Measurements from ENCODE around the gene TOR1AIP2.
"Not testable (repeated sequence)": the region's sequence is repeated elsewhere in the genome, so short reads cannot be mapped to it uniquely, and the experiment has no call there.

TOR1AIP2 gene

DNA sequence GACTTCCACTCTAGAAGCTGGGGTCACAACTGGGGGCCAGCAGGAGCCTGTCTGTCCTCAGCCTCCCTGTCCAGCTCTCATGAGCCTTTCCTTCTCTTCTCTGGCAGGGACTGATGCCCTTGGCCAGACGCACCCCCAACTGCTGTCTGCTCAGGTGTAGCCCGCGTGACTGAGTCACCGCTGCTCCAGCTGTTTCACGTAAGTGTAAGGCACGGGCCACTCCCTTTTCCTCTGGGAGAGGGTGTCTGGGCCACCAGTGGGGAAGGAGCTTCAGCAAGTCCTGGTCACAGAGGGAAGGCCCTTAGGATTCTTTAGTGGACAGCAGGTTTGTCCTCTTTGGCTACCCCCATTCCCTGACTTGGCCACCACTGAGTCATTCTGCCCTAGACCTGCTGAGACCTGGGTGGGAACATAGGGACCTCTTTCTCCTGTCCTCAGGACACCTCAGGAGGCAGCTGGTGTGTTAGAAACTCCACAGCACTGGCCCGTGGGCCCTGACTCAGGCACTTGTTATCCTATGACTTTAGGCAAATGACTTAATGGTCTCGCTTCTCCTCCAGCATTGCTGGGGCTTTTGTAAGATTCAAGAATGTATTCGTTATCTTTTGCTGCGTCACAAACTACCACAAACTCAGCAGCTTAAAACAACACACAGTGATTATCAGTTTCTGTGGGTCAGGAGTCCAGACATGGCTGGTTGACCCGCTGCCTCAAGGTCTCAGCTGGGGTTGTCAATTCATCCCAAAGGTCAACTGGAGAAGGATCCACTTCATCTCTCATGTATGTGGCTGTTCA, 69.7 kb downstream of the TOR1AIP2 start:
- no peak for DNase-seq (ENCODE audit: low spot score)

DNA sequence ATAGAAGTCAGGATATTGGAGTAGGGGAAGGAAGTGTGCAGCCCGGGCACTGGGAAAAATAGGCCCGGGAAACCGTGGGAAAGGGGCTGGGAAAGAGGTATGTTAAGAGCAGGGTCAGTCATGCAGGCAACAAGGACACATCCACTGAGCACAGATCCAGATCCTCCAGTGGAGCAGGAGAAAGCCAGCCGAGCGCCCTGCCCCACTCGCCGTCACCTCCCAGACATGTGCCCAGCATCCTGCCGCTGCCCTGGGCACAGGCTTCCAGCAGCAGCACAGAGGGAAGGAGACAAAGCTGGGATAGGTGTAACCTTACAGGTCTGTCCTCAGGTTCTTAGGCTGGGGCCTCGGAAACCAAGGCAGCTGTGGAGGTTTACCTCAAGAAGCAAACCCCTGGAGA, 70.3 kb downstream of the TOR1AIP2 start:
- no peak for DNase-seq (ENCODE audit: low spot score)

- no peak for DNase-seq (ENCODE audit: low spot score)
Measured at GRCh38 chr1:179806333-179806732, 71.3 kb downstream of the TOR1AIP2 start.

GRCh38 chr1:179805291-179806195, 72.1 kb downstream of the TOR1AIP2 start:
- no peak for DNase-seq (ENCODE audit: low spot score)

GRCh38 chr1:179804417-179804816, 73.2 kb downstream of the TOR1AIP2 start:
- not testable (repeated sequence) for DNase-seq (ENCODE audit: low spot score)

- no peak for DNase-seq (ENCODE audit: low spot score)
Measured at GRCh38 chr1:179803918-179804317, 73.7 kb downstream of the TOR1AIP2 start.

- DNase-seq (ENCODE audit: low spot score), result no peak
Measured at GRCh38 chr1:179803104-179803503, 74.5 kb downstream of the TOR1AIP2 start.

DNA sequence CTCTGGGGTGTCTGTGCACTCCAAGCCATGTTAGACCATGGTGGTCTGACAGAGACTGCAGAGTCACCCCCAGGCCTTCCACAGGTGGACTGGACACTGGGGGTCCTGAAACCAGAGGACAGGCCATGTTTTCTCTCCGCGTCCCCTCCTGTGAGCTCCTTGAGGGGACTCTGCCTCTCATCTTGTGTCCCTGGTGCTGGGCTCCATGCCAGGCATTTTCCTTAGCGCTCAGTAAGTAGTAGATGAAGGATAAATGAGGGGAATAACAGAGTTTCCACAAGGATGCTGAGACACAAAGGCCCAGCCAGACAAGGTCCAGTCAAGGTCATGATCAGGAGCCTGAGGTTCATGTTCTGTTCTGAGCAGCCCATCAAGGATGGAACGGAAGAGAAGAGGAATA, 77.1 kb downstream of the TOR1AIP2 start:
- DNase-seq (ENCODE audit: low spot score), result no peak

GRCh38 chr1:179798864-179799516, 78.6 kb downstream of the TOR1AIP2 start:
- no peak for DNase-seq (ENCODE audit: low spot score)

DNA sequence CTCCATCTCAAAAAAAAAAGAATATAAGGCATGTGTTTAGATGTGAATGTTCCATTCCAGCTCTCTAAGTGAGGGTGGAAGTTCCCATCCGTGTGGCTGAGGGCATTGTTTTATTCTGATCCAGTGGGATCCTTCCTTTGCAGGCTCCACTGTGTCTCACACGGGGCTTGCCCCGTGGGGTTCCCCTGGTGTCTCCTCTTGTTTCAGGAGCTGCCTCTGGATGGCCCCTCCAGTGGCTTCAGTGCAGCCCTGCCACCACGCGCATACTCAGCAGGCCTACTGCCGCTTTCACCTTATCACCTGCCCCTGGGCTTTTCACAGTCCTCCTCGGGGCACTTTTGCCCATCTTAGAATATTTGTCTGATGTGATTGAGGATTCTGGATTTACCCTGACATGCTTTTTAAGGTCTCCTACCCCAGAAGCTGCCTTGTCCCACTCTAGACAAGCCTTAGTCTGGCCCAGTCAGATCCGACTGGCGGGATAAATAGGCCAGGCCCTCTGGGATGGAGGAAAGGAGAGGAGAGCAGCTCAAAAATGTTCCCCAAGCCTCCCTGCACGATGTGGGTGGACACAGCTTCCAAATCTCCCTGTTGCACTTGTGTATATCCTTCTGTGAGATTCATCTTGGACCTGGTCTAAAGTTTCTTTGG, 79.3 kb downstream of the TOR1AIP2 start:
- no peak for DNase-seq (ENCODE audit: low spot score)

DNA sequence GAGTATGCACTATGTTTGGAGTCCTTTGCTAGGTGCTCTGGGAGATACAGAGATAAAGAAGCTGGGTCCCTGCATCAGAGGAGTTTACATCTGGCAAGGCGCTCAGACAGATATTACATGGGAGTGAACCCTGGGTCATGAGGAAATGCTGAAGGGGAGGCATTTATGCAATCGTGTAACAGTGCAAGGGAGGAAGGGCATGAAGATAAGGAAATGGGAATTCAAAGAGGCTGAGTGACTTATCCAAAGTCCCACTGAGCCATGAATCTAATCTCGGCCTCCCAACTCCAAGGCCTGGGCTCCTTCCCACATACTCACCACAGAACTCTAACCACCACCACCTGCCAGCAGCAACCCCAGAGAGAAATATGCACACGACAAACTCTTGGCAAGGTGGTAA, 82.9 kb downstream of the TOR1AIP2 start:
- DNase-seq (ENCODE audit: low spot score), result no peak

- no peak for DNase-seq (ENCODE audit: low spot score)
Measured at GRCh38 chr1:179794146-179794545, 83.5 kb downstream of the TOR1AIP2 start.

DNA sequence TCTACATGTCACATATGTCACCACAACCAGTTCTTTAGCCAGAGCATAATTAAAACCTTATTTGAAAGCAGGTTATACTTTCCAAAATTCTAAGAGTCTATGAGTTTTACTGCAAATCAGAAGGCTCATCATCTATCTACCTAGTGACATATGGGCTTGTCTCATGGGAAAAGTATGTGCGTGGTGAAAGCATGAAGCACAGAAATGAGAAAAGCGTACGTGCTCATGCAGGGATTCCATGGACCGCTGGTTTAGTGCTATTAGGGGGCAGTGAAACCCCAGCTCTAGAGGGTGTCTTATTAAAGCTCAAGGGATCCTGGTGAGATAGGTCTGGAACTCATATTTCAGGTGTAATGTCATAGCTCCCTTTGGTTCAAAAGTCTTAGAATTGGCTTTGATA, 84.3 kb downstream of the TOR1AIP2 start:
- DNase-seq (ENCODE audit: low spot score), result no peak
